ENCODE measurements around the gene NUDT3.
"Not testable (repeated sequence)": the region's sequence is repeated elsewhere in the genome, so short reads cannot be mapped to it uniquely, and the experiment has no call there.

NUDT3 gene

GRCh38 chr6:34392497-34393190 lies at the start of gene NUDT3:
TSS of gene NUDT3 (minus strand) at chr6:34392669. CDS start at chr6:34392362, 307 bp downstream.
- peak; percentile 83 to 95 for DNase-seq

GRCh38 chr6:34441526-34441925 lies 49.1 kb upstream of the NUDT3 start:
- no peak for DNase-seq

- DNase-seq = no peak
These were observed 47.0 kb upstream of the NUDT3 start for GRCh38 chr6:34439442-34439841.

- no peak for DNase-seq
These were observed 46.2 kb upstream of the NUDT3 start for GRCh38 chr6:34438705-34439104.

GRCh38 chr6:34437644-34437970 lies 45.1 kb upstream of the NUDT3 start:
- no peak for DNase-seq

GRCh38 chr6:34436803-34437643 lies 44.6 kb upstream of the NUDT3 start:
- DNase-seq = no peak

- no peak for DNase-seq
These were observed 43.4 kb upstream of the NUDT3 start for GRCh38 chr6:34435916-34436315.

GRCh38 chr6:34425498-34426410 lies 33.3 kb upstream of the NUDT3 start, which contains the start of gene RPS10:
TSS of gene RPS10 (minus strand) at chr6:34426069. CDS start at chr6:34425221, 848 bp downstream.
- DNase-seq = peak; percentile 79 to 95

GRCh38 chr6:34425132-34425497 lies 32.6 kb upstream of the NUDT3 start:
- no peak for DNase-seq

GRCh38 chr6:34424200-34425131 lies 32.0 kb upstream of the NUDT3 start:
- DNase-seq = no peak

GRCh38 chr6:34423254-34423653 lies 30.8 kb upstream of the NUDT3 start:
- no peak for DNase-seq

GRCh38 chr6:34418367-34418766 lies 25.9 kb upstream of the NUDT3 start:
- DNase-seq = no peak

GRCh38 chr6:34416877-34417371 lies 24.5 kb upstream of the NUDT3 start:
- DNase-seq = no peak

- DNase-seq = peak; percentile 66 to 75
These were observed 22.8 kb upstream of the NUDT3 start for GRCh38 chr6:34414999-34415858.

GRCh38 chr6:34412643-34413214 lies 20.3 kb upstream of the NUDT3 start:
- DNase-seq = no peak

- DNase-seq = no peak
These were observed 19.5 kb upstream of the NUDT3 start for GRCh38 chr6:34412016-34412415.

GRCh38 chr6:34407915-34408314 lies 15.4 kb upstream of the NUDT3 start:
- not testable (repeated sequence) for DNase-seq

- DNase-seq = no peak
These were observed 4.0 kb upstream of the NUDT3 start for GRCh38 chr6:34396518-34396917.

GRCh38 chr6:34393966-34394305 lies 1.5 kb upstream of the NUDT3 start:
- DNase-seq = no peak

- DNase-seq = peak; percentile 28 to 48
These were observed 909 bp upstream of the NUDT3 start for GRCh38 chr6:34393191-34393965.

Measured in NCI-H526 (cell line).